Hepatocyte (in vitro differentiated cells): ENCODE data around the gene TREH.

Experiments used
- EZH2 ChIP-seq: fragments of 200-600 bp; sonication (generic); IDR thresholded peaks from 2 replicates; pipeline ENCODE4 v1.6.1; 2016; ENCODE audit warnings: antibody characterized with exemption, mild to moderate bottlenecking, borderline replicate concordance
- TF ChIP-seq, protein P1 (sequence below): fragments of 200-600 bp; sonication (generic); IDR thresholded peaks from 2 replicates; pipeline ENCODE4 v1.5.1; 2016; ENCODE audit warnings: antibody characterized with exemption, mild to moderate bottlenecking; ENCODE audit not compliant: poor library complexity

DNA sequence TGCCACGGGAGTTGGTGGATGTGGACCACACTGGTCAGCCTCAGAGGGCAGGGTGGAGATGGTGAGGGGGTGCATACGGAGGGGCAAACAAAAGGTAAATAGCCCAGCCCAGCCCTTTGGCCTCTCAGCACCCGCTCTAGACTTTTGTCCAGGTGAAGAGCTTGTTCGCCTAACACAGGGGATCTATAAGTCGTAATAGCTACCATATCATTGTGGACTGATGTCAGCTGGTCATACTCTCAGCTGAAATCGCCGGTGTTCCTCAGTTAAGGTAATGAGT lies 27.0 kb upstream of the TREH start:
- TF ChIP-seq, protein P1, sequence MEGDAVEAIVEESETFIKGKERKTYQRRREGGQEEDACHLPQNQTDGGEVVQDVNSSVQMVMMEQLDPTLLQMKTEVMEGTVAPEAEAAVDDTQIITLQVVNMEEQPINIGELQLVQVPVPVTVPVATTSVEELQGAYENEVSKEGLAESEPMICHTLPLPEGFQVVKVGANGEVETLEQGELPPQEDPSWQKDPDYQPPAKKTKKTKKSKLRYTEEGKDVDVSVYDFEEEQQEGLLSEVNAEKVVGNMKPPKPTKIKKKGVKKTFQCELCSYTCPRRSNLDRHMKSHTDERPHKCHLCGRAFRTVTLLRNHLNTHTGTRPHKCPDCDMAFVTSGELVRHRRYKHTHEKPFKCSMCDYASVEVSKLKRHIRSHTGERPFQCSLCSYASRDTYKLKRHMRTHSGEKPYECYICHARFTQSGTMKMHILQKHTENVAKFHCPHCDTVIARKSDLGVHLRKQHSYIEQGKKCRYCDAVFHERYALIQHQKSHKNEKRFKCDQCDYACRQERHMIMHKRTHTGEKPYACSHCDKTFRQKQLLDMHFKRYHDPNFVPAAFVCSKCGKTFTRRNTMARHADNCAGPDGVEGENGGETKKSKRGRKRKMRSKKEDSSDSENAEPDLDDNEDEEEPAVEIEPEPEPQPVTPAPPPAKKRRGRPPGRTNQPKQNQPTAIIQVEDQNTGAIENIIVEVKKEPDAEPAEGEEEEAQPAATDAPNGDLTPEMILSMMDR: no peak
- no peak for TF ChIP-seq EZH2
